Measurements from ENCODE around the gene ZBTB20. TPM values are rescaled to one million over a fixed set of nuclear protein-coding genes. Genes with fewer than 3 reads are reported as not detected.

The ZBTB20 gene
- total and polyA plus RNA-seq, 2 of the 4 experiments (the other 2 are of a cell fraction) = 0.75 to 14.7 TPM

GRCh38 chr3:114299941-114300624 lies 847.0 kb downstream of the ZBTB20 start:
- intact Hi-C loops (cut with micrococcal nuclease) (no loop called here), dilution Hi-C loops (cut with HindIII; ENCODE audit: low sequenced_read_pairs, unreplicated experiment) (no loop called here), in situ Hi-C loops (cut with MboI; ENCODE audit: low sequenced_read_pairs) (no loop called here)
- Histone ChIP-seq H2BK20ac (ENCODE audit: low read depth, low read length) (no peak overlapping the region), H3K27ac (ENCODE audit: insufficient read depth, low read length) (no peak overlapping the region), H4K8ac (ENCODE audit: low read depth in 2 of 2, low read length in 2 of 2) (no peak overlapping the region), H2AK9ac (replicated peaks; ENCODE audit: low read depth, low read length, poor library complexity) (no peak overlapping the region), H2BK120ac (ENCODE audit: low read depth, low read length) (no peak overlapping the region), H3K4me3 (ENCODE audit: insufficient read depth, low read depth, low read length) (no peak overlapping the region), H2AFZ (replicated peaks; ENCODE audit: low read length, poor library complexity) (no peak overlapping the region), H3K9me3 (ENCODE audit: control insufficient read depth, insufficient read depth, low read length) (no peaks in the 10 kb centered on the region), H3K56ac (ENCODE audit: extremely low read depth, insufficient read depth, low read length) (no peak overlapping the region), H3K27me3 (ENCODE audit: control insufficient read depth, insufficient read depth, low read length) (peaks cover 12% of the 10 kb centered on the region), H3K79me1 (ENCODE audit: low read depth in 1 of 2, low read length in 2 of 2) (no peaks in the 10 kb centered on the region), H3K9ac (ENCODE audit: low read depth, low read length) (no peak overlapping the region), H3K9me1 (ENCODE audit: insufficient read depth, low read length) (no peaks in the 10 kb centered on the region), H4K5ac (ENCODE audit: low read depth, low read length) (no peak overlapping the region), H3K4me1 (ENCODE audit: control insufficient read depth, insufficient read depth, low read length) (no peaks in the 10 kb centered on the region), H4K91ac (ENCODE audit: insufficient read depth, low read depth, low read length) (no peak overlapping the region), H3K14ac (replicated peaks; ENCODE audit: low read depth, low read length) (no peak overlapping the region), H2BK5ac (ENCODE audit: low read depth, low read length, poor library complexity, severe bottlenecking) (no peak overlapping the region), H3K23ac (ENCODE audit: low read depth, low read length) (no peak overlapping the region), H4K20me1 (ENCODE audit: insufficient read depth, low read length) (no peaks in the 10 kb centered on the region), H3K18ac (ENCODE audit: low read depth, low read length) (no peak overlapping the region), H3K4ac (ENCODE audit: low read depth, low read length) (no peak overlapping the region), H2BK15ac (ENCODE audit: low read depth, low read length) (no peak overlapping the region), H3K36me3 (ENCODE audit: control insufficient read depth, insufficient read depth, low read length) (no peaks in the 10 kb centered on the region), H3K4me2 (ENCODE audit: low read depth, low read length) (no peak overlapping the region), H2AK5ac (ENCODE audit: low read depth, low read length) (no peak overlapping the region)
- POLR2A ChIA-PET (ENCODE audit: unreplicated experiment) = no interaction called here
- no CpG with 5 or more reads among the region's 5 CpGs for WGBS, 2 experiments (ENCODE audit: extremely low coverage in 2 of 2, insufficient read length in 1 of 2)
- no peak for ATAC-seq (ENCODE audit: low read depth)
- DNase-seq = no peak
- BruUV-seq (replicated peaks) = no TSS peak
- TF ChIP-seq MXI1 (IDR thresholded peaks at IDR 0.05; ENCODE audit: borderline replicate concordance, low read depth, low read length) (no peak), RAD21 (IDR thresholded peaks at IDR 0.05; ENCODE audit: low read length) (no peak), RCOR1 (IDR thresholded peaks at IDR 0.05; ENCODE audit: insufficient replicate concordance, low read length) (no peak)
- CTCF ChIA-PET = interaction anchor here (0.6 kb wide), 3 partner anchors 83 to 555 kb away, joined by 3 to 7 read pairs (median 3); no protein-coding TSS in a partner anchor

Measured in IMR-90 (cell line).